Heart right ventricle (tissue), 16 donors: ENCODE measurements around the gene VAMP7. TPM values are rescaled to one million over a fixed set of nuclear protein-coding genes. Genes with fewer than 3 reads are reported as not detected.
"Not testable (repeated sequence)": the region's sequence is repeated elsewhere in the genome, so short reads cannot be mapped to it uniquely, and the experiment has no call there.

ENCODE experiments used
- ATAC-seq, 8 donors: fragments of 200-7000 bp; cut with Tn5 transposase; one replicate each; pipeline ENCODE4 v1.9.1; 2020; ENCODE audit warnings: mild to moderate bottlenecking in 8 of 8, moderate library complexity in 8 of 8, moderate number of reproducible peaks in 1 of 8
- DNase-seq, 2 donors: peaks; one replicate each; pipeline ENCODE4 v3.0.0-alpha.2; 2020
- H3K27ac ChIP-seq, 10 donors: fragments of 200-600 bp; sonication (generic) in 2 of 10; one replicate each; pipeline versions ENCODE4 v1.5.0 to v1.8.0; 2020 to 2022; ENCODE audit warnings: mild to moderate bottlenecking in 3 of 10
- H3K27me3 ChIP-seq, 7 donors: fragments of 200-600 bp; one replicate each; pipeline ENCODE4 v1.8.0; 2021 to 2022; ENCODE audit warnings: mild to moderate bottlenecking in 2 of 7
- H3K36me3 ChIP-seq, 9 donors: fragments of 200-600 bp; sonication (generic) in 1 of 9; one replicate each; pipeline versions ENCODE4 v1.5.0 to v1.8.0; 2020 to 2022; ENCODE audit warnings: mild to moderate bottlenecking in 2 of 9
- H3K4me1 ChIP-seq, 9 donors: fragments of 200-600 bp; sonication (generic) in 1 of 9; one replicate each; pipeline versions ENCODE4 v1.5.0 to v1.8.0; 2020 to 2022; ENCODE audit warnings: mild to moderate bottlenecking in 4 of 9
- H3K4me3 ChIP-seq, 10 donors: fragments of 200-600 bp; sonication (generic) in 2 of 10; one replicate each; pipeline versions ENCODE4 v1.5.0 to v1.8.0; 2020 to 2022; ENCODE audit warnings: mild to moderate bottlenecking in 7 of 10, moderate library complexity in 2 of 10
- H3K9me3 ChIP-seq, 11 donors: fragments of 200-600 bp in 10 of 11; sonication (generic) in 2 of 11; one replicate each; pipeline versions ENCODE4 v1.5.0 to v1.8.0; 2013 to 2022; ENCODE audit warnings: mild to moderate bottlenecking in 2 of 11, control low read depth in 1 of 11, moderate library complexity in 1 of 11
- WGBS, 2 donors: extraction: QIAGEN DNeasy Blood & Tissue Kit; methylation state at CpG; one replicate each; pipeline ENCODE4 v1.1.7; 2013; ENCODE audit warnings: inconsistent platforms in 1 of 2; 5-methylcytosine and 5-hydroxymethylcytosine counted together
- intact Hi-C, 10 donors: fragments of 100-400 bp; cut with DNase I; formaldehyde crosslinking; loops; one replicate each; pipeline versions ENCODE4 v1.11.1 to v1.14.2; 2022
- polyA plus RNA-seq, 2 donors: library from polyadenylated mRNA; stranded (reverse); fragments of 200-250 nt; gene quantifications; one replicate each; pipeline ENCODE4 v1.2.3, GENCODE V29; 2013
- total RNA-seq, 10 donors: library from RNA; stranded (reverse); fragmentation: NEBNext Ultra II Directional in 3 of 10; extraction: Animal tissue kit (Norgen Biotek cat#: 25700) in 3 of 10; gene quantifications; one replicate each; pipeline versions ENCODE4 v1.2.1 to v1.2.4, GENCODE V29; 2021 to 2023
- TF ChIP-seq, protein P1 (sequence below), 9 donors: fragments of 200-600 bp; sonication (generic) in 2 of 9; IDR thresholded peaks; one replicate each; pipeline versions ENCODE4 v1.5.0 to v1.8.0; 2021 to 2022; ENCODE audit warnings: antibody characterized with exemption in 9 of 9, mild to moderate bottlenecking in 5 of 9, moderate library complexity in 1 of 9
- donor health status: Arrhythmogenic right ventricular cardiomyopathy.
- donor health status: ischemic (EF 13 %, LVEDD 7.1; RV severe dilation, severe dysfunction).
- donor health status: healthy with polysubstance abuse.
- donor health status: DM: no; HTN: yes; CAD: no.
- donor health status: DM: no; HTN: no; CAD: no.
- donor health status: ischemic (EF 25% LVEDD 6.9; RV normal size, moderate dysfunction).
- donor health status: ischemic (EF 25% LVEDD 5.7; RV mildly dilated, moderate dysfunction).
- donor health status: healthy.
- donor health status: DM: yes; HTN: yes; CAD: no.
- donor health status: Ischemic cardiomyopathy.
- donor health status: ischemic (EF 35%, LVEDD 5.7; RV mildly dilated, moderate dysfunction).
- donor health status: nonischemic (EF 11% LVEDD 7.7; RV severe dilation, severe dysfunction).
- donor health status: DM: yes; HTN: yes; CAD: no.
- donor health status: PGD.
- donor health status: ischemic (EF 29% LVEDD 5.4; RV normal size, mild dysfunction).
- donor health status: nonischemic (EF 23%, LVEDD 6.1; RV moderate dilation, normal function).

VAMP7 gene
- total and polyA plus RNA-seq, 12 donors: 9.4 to 29.2 (median 21.1) TPM

DNA sequence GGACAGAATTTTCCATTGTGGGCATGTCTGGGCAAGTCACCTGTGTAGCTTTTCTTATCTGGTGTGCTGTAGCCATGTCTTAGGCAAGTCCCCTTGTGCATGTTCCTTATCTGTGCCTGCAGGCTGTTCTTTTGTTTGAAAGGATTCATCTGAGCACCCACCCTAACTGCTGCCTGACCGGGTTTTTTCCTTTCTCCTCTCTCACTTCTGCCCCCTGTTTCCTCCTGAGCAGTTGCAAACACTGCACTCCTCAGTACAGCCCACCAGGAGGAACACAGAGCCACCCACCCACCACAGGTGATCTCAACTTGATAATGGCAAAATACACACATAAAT is 87.1 kb downstream of the VAMP7 start:
- Histone ChIP-seq H3K4me1 (no peaks in the 10 kb centered on the region), H3K27me3 (peaks cover 0 to 6% (median 0%) of the 10 kb centered on the region in 7 donors), H3K27ac (no peak overlapping the region), H3K9me3 (peaks cover 0 to 26% (median 8%) of the 10 kb centered on the region in 11 donors), H3K4me3 (no peak overlapping the region), H3K36me3 (no peaks in the 10 kb centered on the region)
- WGBS, 2 donors: 21 to 31% methylated on average over 1 of the region's 1 CpG
- DNase-seq: no peak
- no peak for ATAC-seq
- intact Hi-C loops: no loop called here
- TF ChIP-seq, protein P1, sequence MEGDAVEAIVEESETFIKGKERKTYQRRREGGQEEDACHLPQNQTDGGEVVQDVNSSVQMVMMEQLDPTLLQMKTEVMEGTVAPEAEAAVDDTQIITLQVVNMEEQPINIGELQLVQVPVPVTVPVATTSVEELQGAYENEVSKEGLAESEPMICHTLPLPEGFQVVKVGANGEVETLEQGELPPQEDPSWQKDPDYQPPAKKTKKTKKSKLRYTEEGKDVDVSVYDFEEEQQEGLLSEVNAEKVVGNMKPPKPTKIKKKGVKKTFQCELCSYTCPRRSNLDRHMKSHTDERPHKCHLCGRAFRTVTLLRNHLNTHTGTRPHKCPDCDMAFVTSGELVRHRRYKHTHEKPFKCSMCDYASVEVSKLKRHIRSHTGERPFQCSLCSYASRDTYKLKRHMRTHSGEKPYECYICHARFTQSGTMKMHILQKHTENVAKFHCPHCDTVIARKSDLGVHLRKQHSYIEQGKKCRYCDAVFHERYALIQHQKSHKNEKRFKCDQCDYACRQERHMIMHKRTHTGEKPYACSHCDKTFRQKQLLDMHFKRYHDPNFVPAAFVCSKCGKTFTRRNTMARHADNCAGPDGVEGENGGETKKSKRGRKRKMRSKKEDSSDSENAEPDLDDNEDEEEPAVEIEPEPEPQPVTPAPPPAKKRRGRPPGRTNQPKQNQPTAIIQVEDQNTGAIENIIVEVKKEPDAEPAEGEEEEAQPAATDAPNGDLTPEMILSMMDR (IDR thresholded peaks at IDR 0.05): no peak

DNA sequence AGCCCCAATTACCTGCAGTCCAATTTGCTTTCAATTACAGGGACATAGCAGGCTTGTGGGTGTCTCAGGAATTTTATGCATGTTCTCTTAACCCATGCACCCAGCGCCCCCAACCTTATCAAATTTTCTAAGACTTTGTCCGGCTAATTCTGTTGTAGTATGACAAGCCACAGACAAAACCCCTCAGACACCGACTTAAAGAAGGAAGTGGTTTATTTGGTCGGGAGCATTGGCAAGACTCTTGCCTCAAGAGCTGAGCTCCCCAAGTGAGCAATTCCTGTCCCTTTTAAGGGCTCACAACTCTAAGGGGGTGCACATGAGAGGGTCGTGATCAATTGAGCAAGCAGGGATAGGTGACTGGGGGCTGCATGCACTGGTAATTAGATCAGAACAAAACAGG is 87.6 kb downstream of the VAMP7 start:
- 36 to 39% methylated on average over 5 of the region's 5 CpGs for WGBS, 2 donors
- intact Hi-C loops: no loop called here
- no peak for DNase-seq
- Histone ChIP-seq H3K4me3 (no peak overlapping the region), H3K36me3 (no peaks in the 10 kb centered on the region), H3K27me3 (peaks cover 0 to 6% (median 0%) of the 10 kb centered on the region in 7 donors), H3K27ac (no peak overlapping the region), H3K4me1 (no peaks in the 10 kb centered on the region), H3K9me3 (peaks cover 0 to 21% (median 5%) of the 10 kb centered on the region in 11 donors)
- no peak for ATAC-seq
- TF ChIP-seq, protein P1 (IDR thresholded peaks at IDR 0.05): no peak

DNA sequence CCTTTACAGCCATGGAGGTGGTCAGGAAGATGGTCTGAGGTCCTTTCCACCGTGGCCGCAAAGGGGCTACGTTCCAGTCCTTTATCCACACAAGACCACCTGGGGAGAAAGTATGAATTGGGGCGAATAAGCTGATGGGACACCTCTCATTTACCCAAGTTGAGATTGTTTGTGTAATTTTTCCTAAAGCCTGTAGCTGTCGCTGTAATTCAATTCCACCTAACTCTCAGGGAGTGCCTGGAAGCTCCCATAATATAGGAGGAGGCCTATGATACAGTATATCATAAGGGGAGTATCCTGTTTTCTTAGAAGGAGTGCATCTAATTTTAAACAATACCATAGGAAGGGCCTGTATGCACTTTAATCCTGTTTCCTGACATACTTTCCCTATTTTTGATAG is 90.5 kb downstream of the VAMP7 start:
- H3K27ac ChIP-seq, H3K4me1 ChIP-seq, H3K9me3 ChIP-seq, H3K4me3 ChIP-seq, intact Hi-C loops, H3K36me3 ChIP-seq, H3K27me3 ChIP-seq, DNase-seq, ATAC-seq: not testable (repeated sequence)
- WGBS, 2 donors: 63 to 64% methylated on average over 5 of the region's 5 CpGs
- TF ChIP-seq, protein P1 (IDR thresholded peaks at IDR 0.05): peak in 1 of 9 donors; percentile 14

DNA sequence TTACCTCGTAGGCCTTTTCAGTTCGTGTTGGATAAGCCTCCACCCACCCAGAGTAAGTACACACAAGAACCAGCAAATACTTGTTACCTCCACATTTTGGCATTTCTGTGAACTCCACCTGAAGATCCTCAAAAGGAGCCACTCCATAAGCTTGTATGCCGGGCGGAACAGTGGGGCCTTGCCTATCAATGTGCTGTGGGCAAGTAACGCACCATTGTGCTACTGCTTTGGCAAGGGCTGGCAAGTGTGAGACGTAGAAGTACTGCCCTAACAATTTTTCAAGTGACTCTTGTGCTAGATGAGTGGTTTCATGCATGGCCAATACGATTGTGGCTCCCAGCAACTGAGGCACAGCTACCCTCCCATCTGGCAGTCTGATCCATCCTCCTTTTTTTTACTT is 91.1 kb downstream of the VAMP7 start:
- WGBS, 2 donors: 73 to 75% methylated on average over 6 to 7 of the region's 7 CpGs
- ATAC-seq, DNase-seq: not testable (repeated sequence)

DNA sequence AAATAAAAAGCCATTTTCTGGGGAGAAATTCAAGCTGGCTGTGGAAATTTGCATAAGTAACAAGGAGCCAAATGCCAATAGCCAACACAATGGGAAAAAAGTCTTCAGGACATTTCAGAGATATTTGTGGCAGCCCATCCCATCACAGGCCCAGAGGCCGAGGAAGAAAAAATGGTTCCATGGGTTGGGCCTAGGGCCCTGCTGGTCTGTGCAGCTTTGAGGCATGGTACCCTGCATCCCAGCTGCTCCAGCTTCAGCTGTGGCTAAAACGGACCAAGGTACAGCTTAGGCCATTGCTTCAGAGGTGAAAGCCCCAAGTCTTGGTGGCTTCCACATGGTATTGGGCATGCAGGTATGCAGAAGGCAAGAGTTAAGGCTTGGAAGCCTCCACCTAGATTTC is 102.2 kb downstream of the VAMP7 start:
- TF ChIP-seq, protein P1 (IDR thresholded peaks at IDR 0.05): no peak
- H3K36me3 ChIP-seq: no peaks in the 10 kb centered on the region
- DNase-seq (no peak), ATAC-seq (no peak)
- H3K4me3 ChIP-seq: no peak overlapping the region
- H3K27ac ChIP-seq: no peak overlapping the region
- H3K4me1 ChIP-seq: no peaks in the 10 kb centered on the region
- 63 to 67% methylated on average over 2 of the region's 2 CpGs for WGBS, 2 donors
- peaks cover 0 to 2% (median 0%) of the 10 kb centered on the region in 7 donors for H3K27me3 ChIP-seq
- H3K9me3 ChIP-seq: peaks cover 0 to 20% (median 6%) of the 10 kb centered on the region in 11 donors
- intact Hi-C loops: no loop called here

More for the DNA sequence above, 91.1 kb downstream of the VAMP7 start:
- intact Hi-C loops, H3K27ac ChIP-seq, H3K36me3 ChIP-seq, H3K4me3 ChIP-seq, H3K4me1 ChIP-seq, H3K9me3 ChIP-seq, H3K27me3 ChIP-seq: not testable (repeated sequence)
